ENCODE data around the gene SLC26A4. TPM values are rescaled to one million over a fixed set of nuclear protein-coding genes. Genes with fewer than 3 reads are reported as not detected.

Gene SLC26A4
- total RNA-seq, 1 experiment from 2014 or later = 0.33 TPM

- Histone ChIP-seq H2AFZ (ENCODE audit: low read length) (no peak overlapping the region), H3K23ac (ENCODE audit: insufficient read length, low read depth, low read length) (no peak overlapping the region), H2BK20ac (ENCODE audit: low read depth, low read length, poor library complexity, severe bottlenecking) (no peak overlapping the region), H2BK5ac (ENCODE audit: insufficient read length, low read length) (no peak overlapping the region), H3K27me3 (ENCODE audit: insufficient read depth, low read length) (no peaks in the 10 kb centered on the region), H3K4me2 (ENCODE audit: insufficient read depth, insufficient read length, low read length) (no peak overlapping the region), H3K23me2 (ENCODE audit: insufficient read length, low read depth, low read length, poor library complexity, severe bottlenecking) (no peaks in the 10 kb centered on the region), H3K18ac (ENCODE audit: insufficient read length, low read depth, low read length) (no peak overlapping the region), H3K79me2 (ENCODE audit: insufficient read depth, low read length) (no peaks in the 10 kb centered on the region), H3K14ac (ENCODE audit: insufficient read depth, low read length) (no peak overlapping the region), H3K79me1 (ENCODE audit: insufficient read depth, low read depth, low read length, poor library complexity, severe bottlenecking) (no peaks in the 10 kb centered on the region), H3K27ac (ENCODE audit: insufficient read length, low read depth, low read length) (no peak overlapping the region), H2BK15ac (ENCODE audit: low read depth, low read length) (no peak overlapping the region), H3K4ac (ENCODE audit: low read depth, low read length) (no peak overlapping the region), H3K4me1 (ENCODE audit: insufficient read depth, low read length) (no peaks in the 10 kb centered on the region), H4K5ac (ENCODE audit: insufficient read length, low read depth, low read length) (no peak overlapping the region), H4K20me1 (ENCODE audit: control insufficient read depth, insufficient read depth, insufficient read length) (no peaks in the 10 kb centered on the region), H2AK5ac (ENCODE audit: insufficient read length, low read length) (no peak overlapping the region), H2BK12ac (ENCODE audit: insufficient read length, low read depth, low read length) (no peak overlapping the region), H3K9me3 (ENCODE audit: control insufficient read depth, low read depth, low read length) (no peaks in the 10 kb centered on the region), H4K8ac (replicated peaks; ENCODE audit: insufficient read length, low read depth, low read length) (no peak overlapping the region), H3K56ac (ENCODE audit: insufficient read length, low read depth, low read length) (no peak overlapping the region), H3K9ac (ENCODE audit: extremely low read depth, insufficient read length, low read length) (no peak overlapping the region), H3T11ph (ENCODE audit: low read length) (no peak overlapping the region), H2BK120ac (ENCODE audit: low read depth, low read length, poor library complexity, severe bottlenecking) (no peak overlapping the region), H4K91ac (ENCODE audit: insufficient read length, low read depth, low read length) (no peak overlapping the region)
- Mint-ChIP-seq H3K27ac (no peak overlapping the region), H3K27me3 (ENCODE audit: low read depth) (0 out of 2 replicates have a peak, but pooled peaks cover 2% of the 10 kb centered on the region), H3K4me1 (peaks cover 0 to 3% of the 10 kb centered on the region in 2 experiments; a peak in 1 of 4 replicates), H3K4me3 (no peak overlapping the region), H3K9me3 (no peaks in the 10 kb centered on the region), H3K36me3 (ENCODE audit: insufficient read depth in 1 of 3, low read depth in 3 of 3) (no peaks in the 10 kb centered on the region)
- no CpG with 5 or more reads among the region's 1 CpG for WGBS (ENCODE audit: extremely low coverage, insufficient read length, low lambda C conversion rate)
- TF ChIP-seq CTCF (conservative IDR thresholded peaks at IDR 0.05) = no peak
- no peak for DNase-seq
Observed at GRCh38 chr7:107678110-107678753, 17.6 kb downstream of the SLC26A4 start.

Measured in H9 (cell line).